H9 (cell line): ENCODE results near the gene SPRR2F. TPM values are rescaled to one million over a fixed set of nuclear protein-coding genes. Genes with fewer than 3 reads are reported as not detected.
A peak's percentile ranks its signal among the peaks of the same experiment; 100 is the strongest.

Source experiments
- DNase-seq: peaks from one replicate; pipeline ENCODE4 v3.0.0-alpha.2; 2017
- H2AFZ ChIP-seq: one replicate; pipeline ENCODE4 v1.6.1; 2013; ENCODE audit warnings: mild to moderate bottlenecking, low read length, control low read depth, moderate library complexity
- H2AK5ac ChIP-seq: 2 replicates; pipeline ENCODE4 v1.6.1; 2013; ENCODE audit warnings: low read length, control low read depth, mixed read lengths; ENCODE audit not compliant: insufficient read length
- H2BK120ac ChIP-seq: one replicate; pipeline ENCODE4 v1.6.1; 2013; ENCODE audit warnings: low read depth, mild to moderate bottlenecking, low read length, control low read depth, inconsistent platforms; ENCODE audit not compliant: poor library complexity, severe bottlenecking
- H2BK12ac ChIP-seq: 2 replicates; pipeline ENCODE4 v1.6.1; 2013; ENCODE audit warnings: low read length, control low read depth, mixed read lengths, low read depth; ENCODE audit not compliant: insufficient read length
- H2BK15ac ChIP-seq: 2 replicates; pipeline ENCODE4 v1.6.1; 2013; ENCODE audit warnings: low read depth, low read length, control low read depth
- H2BK20ac ChIP-seq: one replicate; pipeline ENCODE4 v1.6.1; 2013; ENCODE audit warnings: low read depth, mild to moderate bottlenecking, low read length, control low read depth, inconsistent platforms; ENCODE audit not compliant: poor library complexity, severe bottlenecking
- H2BK5ac ChIP-seq: 2 replicates; pipeline ENCODE4 v1.6.1; 2013; ENCODE audit warnings: low read length, control low read depth, mixed read lengths; ENCODE audit not compliant: insufficient read length
- H3K14ac ChIP-seq: 2 replicates; pipeline ENCODE4 v1.6.1; 2013; ENCODE audit warnings: low read length, control low read depth; ENCODE audit not compliant: insufficient read depth
- H3K18ac ChIP-seq: 2 replicates; pipeline ENCODE4 v1.6.1; 2013; ENCODE audit warnings: low read depth, mild to moderate bottlenecking, mixed read lengths, low read length, control low read depth; ENCODE audit not compliant: insufficient read length
- H3K23ac ChIP-seq: 2 replicates; pipeline ENCODE4 v1.6.1; 2013; ENCODE audit warnings: low read length, control low read depth, mixed read lengths, low read depth; ENCODE audit not compliant: insufficient read length
- H3K23me2 ChIP-seq: 2 replicates; pipeline ENCODE4 v1.6.1; 2013; ENCODE audit warnings: low read depth, mild to moderate bottlenecking, mixed read lengths, low read length, control low read depth; ENCODE audit not compliant: insufficient read length, poor library complexity, severe bottlenecking
- H3K27ac ChIP-seq: 2 replicates; pipeline ENCODE4 v1.5.1; 2013; ENCODE audit warnings: low read length, control low read depth, mixed read lengths, low read depth; ENCODE audit not compliant: insufficient read length
- H3K27me3 ChIP-seq: 2 replicates; pipeline ENCODE4 v1.6.1; 2013; ENCODE audit warnings: low read length, control low read depth, inconsistent platforms; ENCODE audit not compliant: insufficient read depth
- H3K4ac ChIP-seq: 2 replicates; pipeline ENCODE4 v1.6.1; 2013; ENCODE audit warnings: low read depth, mild to moderate bottlenecking, control low read depth, inconsistent platforms, low read length, moderate library complexity
- H3K4me1 ChIP-seq: 2 replicates; pipeline ENCODE4 v1.6.1; 2013; ENCODE audit warnings: low read length, control low read depth, inconsistent platforms; ENCODE audit not compliant: insufficient read depth
- H3K4me2 ChIP-seq: 2 replicates; pipeline ENCODE4 v1.6.1; 2013; ENCODE audit warnings: low read length, control low read depth, mixed read lengths; ENCODE audit not compliant: insufficient read length, insufficient read depth
- H3K56ac ChIP-seq: 2 replicates; pipeline ENCODE4 v1.6.1; 2013; ENCODE audit warnings: low read depth, mild to moderate bottlenecking, mixed read lengths, low read length, control low read depth; ENCODE audit not compliant: insufficient read length
- H3K79me1 ChIP-seq: 2 replicates; pipeline ENCODE4 v1.6.1; 2013; ENCODE audit warnings: low read depth, mild to moderate bottlenecking, moderate library complexity, low read length, control low read depth, inconsistent platforms; ENCODE audit not compliant: insufficient read depth, poor library complexity, severe bottlenecking
- H3K79me2 ChIP-seq: 2 replicates; pipeline ENCODE4 v1.6.1; 2013; ENCODE audit warnings: low read length, control low read depth, inconsistent platforms; ENCODE audit not compliant: insufficient read depth
- H3K9ac ChIP-seq: 2 replicates; pipeline ENCODE4 v1.6.1; 2013; ENCODE audit warnings: low read length, control low read depth, mixed read lengths; ENCODE audit not compliant: insufficient read length; ENCODE audit errors: extremely low read depth
- H3K9me3 ChIP-seq: one replicate; pipeline ENCODE4 v1.6.1; 2013; ENCODE audit warnings: low read depth, low read length, inconsistent platforms; ENCODE audit not compliant: control insufficient read depth
- H3T11ph ChIP-seq: one replicate; pipeline ENCODE4 v1.6.1; 2013; ENCODE audit warnings: mild to moderate bottlenecking, low read length, control low read depth, inconsistent platforms
- H4K20me1 ChIP-seq: one replicate; pipeline ENCODE4 v1.6.1; 2013; ENCODE audit not compliant: control insufficient read depth, insufficient read length, insufficient read depth
- H4K5ac ChIP-seq: 2 replicates; pipeline ENCODE4 v1.6.1; 2013; ENCODE audit warnings: low read depth, mild to moderate bottlenecking, mixed read lengths, low read length, control low read depth; ENCODE audit not compliant: insufficient read length
- H4K8ac ChIP-seq: replicated peaks from 2 replicates; pipeline ENCODE4 v1.6.1; 2013; ENCODE audit warnings: low read length, control low read depth, mixed read lengths, low read depth; ENCODE audit not compliant: insufficient read length
- H4K91ac ChIP-seq: 2 replicates; pipeline ENCODE4 v1.6.1; 2013; ENCODE audit warnings: low read depth, mild to moderate bottlenecking, moderate library complexity, mixed read lengths, low read length, control low read depth; ENCODE audit not compliant: insufficient read length
- H3K27ac Mint-ChIP-seq, 3 experiments: 2 replicates in 2 of 3; 3 replicates in 1 of 3; pipeline ENCODE4 v1.8.0; 2020 to 2021; ENCODE audit warnings: mixed read lengths in 3 of 3, mild to moderate bottlenecking in 1 of 3, moderate library complexity in 1 of 3
- H3K27me3 Mint-ChIP-seq: 2 replicates; pipeline ENCODE4 v1.8.0; 2021; ENCODE audit warnings: low read depth, mild to moderate bottlenecking, moderate library complexity, mixed read lengths
- H3K36me3 Mint-ChIP-seq, 3 experiments: 2 replicates in 2 of 3; 3 replicates in 1 of 3; pipeline ENCODE4 v1.8.0; 2020 to 2021; ENCODE audit warnings: low read depth in 3 of 3, mixed read lengths in 3 of 3; ENCODE audit not compliant: insufficient read depth in 1 of 3
- H3K4me1 Mint-ChIP-seq, 2 experiments: 2 replicates each; pipeline ENCODE4 v1.8.0; 2020; ENCODE audit warnings: mixed read lengths in 2 of 2
- H3K4me3 Mint-ChIP-seq, 2 experiments: 2 replicates in 1 of 2; 3 replicates in 1 of 2; pipeline ENCODE4 v1.8.0; 2020 to 2021; ENCODE audit warnings: mild to moderate bottlenecking in 2 of 2, mixed read lengths in 2 of 2, moderate library complexity in 1 of 2
- H3K9me3 Mint-ChIP-seq, 2 experiments: 2 replicates in 1 of 2; 3 replicates in 1 of 2; pipeline ENCODE4 v1.8.0; 2020; ENCODE audit warnings: mild to moderate bottlenecking in 2 of 2, mixed read lengths in 2 of 2, moderate library complexity in 1 of 2
- CTCF ChIP-seq: fragments of 200-600 bp; sonication (generic); conservative IDR thresholded peaks from 3 replicates; pipeline ENCODE4 v1.8.0; 2021; ENCODE audit warnings: antibody characterized with exemption, mild to moderate bottlenecking
- WGBS: extraction: QIAGEN DNeasy Blood & Tissue Kit; methylation state at CpG from one replicate; pipeline ENCODE4 v1.1.7; 2013; ENCODE audit warnings: missing lambda C conversion rate, low lambda C conversion rate, mixed read lengths; ENCODE audit not compliant: insufficient read length; ENCODE audit errors: extremely low coverage; 5-methylcytosine and 5-hydroxymethylcytosine counted together
- long read RNA-seq: library from polyadenylated mRNA; unstranded; transcript quantifications from one replicate; pipeline ENCODE4 v2.0.0, GENCODE V29; 2020
- total RNA-seq: library from RNA; stranded (reverse); gene quantifications from 2 replicates; pipeline ENCODE4 v1.2.1, GENCODE V29; 2021

SPRR2F gene
- total RNA-seq: not detected in 2 replicates
- long read RNA-seq: 0 reads

- no peak within 1 kb of the TSS for H2BK12ac ChIP-seq
- peak within 1 kb of the TSS in 1 of 3 experiments; percentile 83; a peak in 1 of 7 replicates for H3K27ac Mint-ChIP-seq
- no peaks in the 10 kb centered on the region for H3K4me1 ChIP-seq
- no peak within 1 kb of the TSS for H2AK5ac ChIP-seq
- peaks cover 4 to 5% of the 10 kb centered on the region in 2 experiments; a peak in 4 of 5 replicates for H3K9me3 Mint-ChIP-seq
- peaks cover 0 to 2% (median 0%) of the 10 kb centered on the region in 3 experiments; a peak in 3 of 7 replicates for H3K36me3 Mint-ChIP-seq
- no peak within 1 kb of the TSS for H4K91ac ChIP-seq
- H3K79me2 ChIP-seq: no peaks in the 10 kb centered on the region
- H3K27me3 Mint-ChIP-seq: 0 out of 2 replicates have a peak, but pooled peaks cover 4% of the 10 kb centered on the region
- H3K9me3 ChIP-seq: no peaks in the 10 kb centered on the region
- no peak within 1 kb of the TSS for H4K5ac ChIP-seq
- no peak within 1 kb of the TSS for H3K56ac ChIP-seq
- H4K8ac ChIP-seq: no peak within 1 kb of the TSS
- H3K9ac ChIP-seq: no peak within 1 kb of the TSS
- H3K23me2 ChIP-seq: no peaks in the 10 kb centered on the region
- no peak within 1 kb of the TSS for H3K14ac ChIP-seq
- H3K4me3 Mint-ChIP-seq: no peak within 1 kb of the TSS; a peak in 1 of 5 replicates
- no peak for TF ChIP-seq CTCF
- H3K79me1 ChIP-seq: no peaks in the 10 kb centered on the region
- H2BK15ac ChIP-seq: no peak within 1 kb of the TSS
- H2BK120ac ChIP-seq: no peak within 1 kb of the TSS
- no peak within 1 kb of the TSS for H2BK20ac ChIP-seq
- no peaks in the 10 kb centered on the region for H4K20me1 ChIP-seq
- H3K27me3 ChIP-seq: no peaks in the 10 kb centered on the region
- H2AFZ ChIP-seq: no peak within 1 kb of the TSS
- peaks cover 0 to 7% of the 10 kb centered on the region in 2 experiments; a peak in 2 of 4 replicates for H3K4me1 Mint-ChIP-seq
- H3K4me2 ChIP-seq: no peak within 1 kb of the TSS
- H2BK5ac ChIP-seq: no peak within 1 kb of the TSS
- WGBS: no CpG with 5 or more reads among the region's 3 CpGs
- H3T11ph ChIP-seq: no peak within 1 kb of the TSS
- no peak within 1 kb of the TSS for H3K23ac ChIP-seq
- H3K4ac ChIP-seq: no peak within 1 kb of the TSS
- H3K18ac ChIP-seq: no peak within 1 kb of the TSS
- no peak for DNase-seq
- no peak within 1 kb of the TSS for H3K27ac ChIP-seq
Observed at GRCh38 chr1:153113416-153113815, at the start of gene SPRR2F. Gene SPRR2F (minus strand): TSS chr1:153113516. CDS start chr1:153112733, 783 bp downstream.
